Fibroblast of peridontal ligament (primary cell): ENCODE measurements around the gene FSTL4.

Source experiments
- DNase-seq: peaks from one replicate; pipeline ENCODE4 v3.0.0-alpha.2; 2010; ENCODE audit errors: extremely low read depth

The FSTL4 gene

GRCh38 chr5:133341296-133341695 lies 271.0 kb downstream of the FSTL4 start:
- no peak for DNase-seq

- DNase-seq, result no peak
These were observed 271.5 kb downstream of the FSTL4 start for GRCh38 chr5:133340822-133341221.

- DNase-seq, result no peak
These were observed 272.2 kb downstream of the FSTL4 start for GRCh38 chr5:133340002-133340755.

- no peak for DNase-seq
These were observed 273.6 kb downstream of the FSTL4 start for GRCh38 chr5:133338504-133339355.

- no peak for DNase-seq
These were observed 274.4 kb downstream of the FSTL4 start for GRCh38 chr5:133337795-133338445.

GRCh38 chr5:133336969-133337410 lies 275.4 kb downstream of the FSTL4 start:
- DNase-seq, result no peak

GRCh38 chr5:133336121-133336968 lies 276.0 kb downstream of the FSTL4 start:
- DNase-seq, result no peak

GRCh38 chr5:133334796-133335639 lies 277.3 kb downstream of the FSTL4 start:
- no peak for DNase-seq

GRCh38 chr5:133333326-133334150 lies 278.8 kb downstream of the FSTL4 start:
- no peak for DNase-seq

GRCh38 chr5:133332439-133333024 lies 279.8 kb downstream of the FSTL4 start:
- no peak for DNase-seq

- no peak for DNase-seq
These were observed 280.4 kb downstream of the FSTL4 start for GRCh38 chr5:133331941-133332340.

- DNase-seq, result no peak
These were observed 281.4 kb downstream of the FSTL4 start for GRCh38 chr5:133330956-133331355.

- no peak for DNase-seq
These were observed 283.5 kb downstream of the FSTL4 start for GRCh38 chr5:133328800-133329199.

GRCh38 chr5:133327946-133328401 lies 284.4 kb downstream of the FSTL4 start:
- DNase-seq, result no peak

- DNase-seq, result no peak
These were observed 286.0 kb downstream of the FSTL4 start for GRCh38 chr5:133326361-133326760.

GRCh38 chr5:133325864-133326263 lies 286.5 kb downstream of the FSTL4 start:
- no peak for DNase-seq

- no peak for DNase-seq
These were observed 287.4 kb downstream of the FSTL4 start for GRCh38 chr5:133324926-133325325.

- DNase-seq, result no peak
These were observed 288.6 kb downstream of the FSTL4 start for GRCh38 chr5:133323494-133324457.
